ENCODE data around the gene LRRC4C.

The LRRC4C gene

DNA sequence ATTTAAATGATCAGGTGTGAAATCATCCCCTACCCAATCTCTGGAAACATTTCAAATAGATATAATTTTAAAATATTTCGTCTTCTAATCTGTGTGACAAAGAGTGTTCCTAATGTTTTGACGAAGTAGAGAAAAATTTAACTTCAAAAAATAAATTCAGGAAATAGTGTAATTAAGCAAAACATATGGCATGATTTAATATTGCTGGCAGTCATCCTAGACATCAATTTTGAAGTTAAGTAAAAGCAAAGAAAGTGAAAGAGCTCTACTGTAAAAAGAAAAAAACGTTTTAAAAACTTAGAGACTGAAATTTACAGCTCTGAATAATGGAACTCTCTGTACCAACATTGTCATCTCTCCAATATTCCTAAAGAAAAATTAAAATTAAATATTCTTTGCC, 1062.3 kb downstream of the LRRC4C start:
- H2AFZ ChIP-seq (ENCODE audit: low read length) = no peak overlapping the region
- no peak overlapping the region for H3K4me2 ChIP-seq (ENCODE audit: low read length)
- H3K9ac ChIP-seq (ENCODE audit: low read length) = no peak overlapping the region
- no peaks in the 10 kb centered on the region for H3K36me3 ChIP-seq (ENCODE audit: insufficient read depth, low read length)
- no peaks in the 10 kb centered on the region for H3K79me2 ChIP-seq (ENCODE audit: insufficient read depth, low read length)
- H3K9me3 ChIP-seq (ENCODE audit: low read length) = no peaks in the 10 kb centered on the region
- H3K27me3 ChIP-seq (ENCODE audit: insufficient read depth, low read length) = no peaks in the 10 kb centered on the region
- TF ChIP-seq EZH2 (IDR thresholded peaks at IDR 0.05; ENCODE audit: borderline replicate concordance, low read length) = no peak
- TF ChIP-seq, protein P1, sequence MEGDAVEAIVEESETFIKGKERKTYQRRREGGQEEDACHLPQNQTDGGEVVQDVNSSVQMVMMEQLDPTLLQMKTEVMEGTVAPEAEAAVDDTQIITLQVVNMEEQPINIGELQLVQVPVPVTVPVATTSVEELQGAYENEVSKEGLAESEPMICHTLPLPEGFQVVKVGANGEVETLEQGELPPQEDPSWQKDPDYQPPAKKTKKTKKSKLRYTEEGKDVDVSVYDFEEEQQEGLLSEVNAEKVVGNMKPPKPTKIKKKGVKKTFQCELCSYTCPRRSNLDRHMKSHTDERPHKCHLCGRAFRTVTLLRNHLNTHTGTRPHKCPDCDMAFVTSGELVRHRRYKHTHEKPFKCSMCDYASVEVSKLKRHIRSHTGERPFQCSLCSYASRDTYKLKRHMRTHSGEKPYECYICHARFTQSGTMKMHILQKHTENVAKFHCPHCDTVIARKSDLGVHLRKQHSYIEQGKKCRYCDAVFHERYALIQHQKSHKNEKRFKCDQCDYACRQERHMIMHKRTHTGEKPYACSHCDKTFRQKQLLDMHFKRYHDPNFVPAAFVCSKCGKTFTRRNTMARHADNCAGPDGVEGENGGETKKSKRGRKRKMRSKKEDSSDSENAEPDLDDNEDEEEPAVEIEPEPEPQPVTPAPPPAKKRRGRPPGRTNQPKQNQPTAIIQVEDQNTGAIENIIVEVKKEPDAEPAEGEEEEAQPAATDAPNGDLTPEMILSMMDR (IDR thresholded peaks at IDR 0.05; ENCODE audit: low read length) = no peak
- no peak overlapping the region for H3K4me3 ChIP-seq (ENCODE audit: low read depth, low read length, poor library complexity, severe bottlenecking)
- H3F3A ChIP-seq (ENCODE audit: insufficient read depth, low read length) = no peaks in the 10 kb centered on the region
- H4K20me1 ChIP-seq (ENCODE audit: insufficient read depth, low read length) = no peaks in the 10 kb centered on the region
- no peak overlapping the region for H3K27ac ChIP-seq (ENCODE audit: low read depth, low read length, poor library complexity, severe bottlenecking)
- H3K4me1 ChIP-seq (ENCODE audit: insufficient read depth, low read length, severe bottlenecking) = no peaks in the 10 kb centered on the region
- no peaks in the 10 kb centered on the region for H3K9me2 ChIP-seq (ENCODE audit: low read depth, low read length)

DNA sequence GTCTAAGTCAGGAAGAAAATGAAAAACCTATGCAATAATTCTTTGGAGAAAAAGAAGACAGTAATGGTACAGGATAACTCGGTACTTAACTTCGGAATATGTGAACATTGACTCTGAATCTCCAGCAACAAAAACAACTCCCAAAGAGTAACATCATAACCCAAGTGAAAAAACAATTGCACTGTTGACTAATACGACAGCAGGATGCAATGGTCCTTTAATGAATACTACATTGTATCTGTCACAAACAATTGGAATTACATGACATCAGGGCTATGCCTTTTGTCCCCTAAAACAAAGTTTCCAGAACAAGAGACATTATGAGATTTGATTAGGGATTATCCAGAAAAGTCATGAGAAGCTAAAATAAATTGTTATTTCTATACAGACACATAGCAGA, 1065.9 kb downstream of the LRRC4C start:
- Histone ChIP-seq H3K79me2 (ENCODE audit: insufficient read depth, low read length) (no peaks in the 10 kb centered on the region), H3K36me3 (ENCODE audit: insufficient read depth, low read length) (no peaks in the 10 kb centered on the region), H3K4me1 (ENCODE audit: insufficient read depth, low read length, severe bottlenecking) (no peaks in the 10 kb centered on the region), H3F3A (ENCODE audit: insufficient read depth, low read length) (no peaks in the 10 kb centered on the region), H3K4me2 (ENCODE audit: low read length) (no peak overlapping the region), H3K9me3 (ENCODE audit: low read length) (no peaks in the 10 kb centered on the region), H4K20me1 (ENCODE audit: insufficient read depth, low read length) (no peaks in the 10 kb centered on the region), H3K27ac (ENCODE audit: low read depth, low read length, poor library complexity, severe bottlenecking) (no peak overlapping the region), H3K27me3 (ENCODE audit: insufficient read depth, low read length) (no peaks in the 10 kb centered on the region), H3K9me2 (ENCODE audit: low read depth, low read length) (no peaks in the 10 kb centered on the region), H3K4me3 (ENCODE audit: low read depth, low read length, poor library complexity, severe bottlenecking) (no peak overlapping the region), H3K9ac (ENCODE audit: low read length) (no peak overlapping the region), H2AFZ (ENCODE audit: low read length) (no peak overlapping the region)
- TF ChIP-seq, protein P1 (IDR thresholded peaks at IDR 0.05; ENCODE audit: low read length) = no peak
- TF ChIP-seq EZH2 (IDR thresholded peaks at IDR 0.05; ENCODE audit: borderline replicate concordance, low read length) = no peak

DNA sequence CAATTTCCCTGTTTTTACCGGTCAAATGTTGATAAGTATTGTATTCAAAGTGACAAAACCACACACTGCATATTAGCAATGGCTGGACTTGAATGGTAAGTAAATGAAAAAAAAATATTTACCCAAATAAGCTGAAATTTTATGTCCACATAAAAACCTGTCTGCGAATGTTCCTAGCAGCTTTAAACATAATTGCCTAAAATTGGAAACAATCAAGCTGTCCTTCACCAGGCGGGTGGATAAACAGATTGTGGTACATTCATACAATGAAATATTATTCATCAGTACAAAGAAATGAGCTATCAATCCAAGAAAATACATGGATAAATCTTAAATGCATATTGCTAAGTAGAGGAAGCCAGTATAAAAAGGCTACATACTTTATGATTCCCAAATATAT, 1067.8 kb downstream of the LRRC4C start:
- no peaks in the 10 kb centered on the region for H3K9me2 ChIP-seq (ENCODE audit: low read depth, low read length)
- H3K4me1 ChIP-seq (ENCODE audit: insufficient read depth, low read length, severe bottlenecking) = no peaks in the 10 kb centered on the region

More for the DNA sequence above, 1067.8 kb downstream of the LRRC4C start:
- H2AFZ ChIP-seq (ENCODE audit: low read length) = no peak overlapping the region
- no peaks in the 10 kb centered on the region for H4K20me1 ChIP-seq (ENCODE audit: insufficient read depth, low read length)
- no peak overlapping the region for H3K4me2 ChIP-seq (ENCODE audit: low read length)
- H3K79me2 ChIP-seq (ENCODE audit: insufficient read depth, low read length) = no peaks in the 10 kb centered on the region
- H3K27me3 ChIP-seq (ENCODE audit: insufficient read depth, low read length) = no peaks in the 10 kb centered on the region
- H3F3A ChIP-seq (ENCODE audit: insufficient read depth, low read length) = no peaks in the 10 kb centered on the region
- H3K27ac ChIP-seq (ENCODE audit: low read depth, low read length, poor library complexity, severe bottlenecking) = no peak overlapping the region
- H3K4me3 ChIP-seq (ENCODE audit: low read depth, low read length, poor library complexity, severe bottlenecking) = no peak overlapping the region
- no peaks in the 10 kb centered on the region for H3K36me3 ChIP-seq (ENCODE audit: insufficient read depth, low read length)
- no peak for TF ChIP-seq EZH2 (IDR thresholded peaks at IDR 0.05; ENCODE audit: borderline replicate concordance, low read length)
- TF ChIP-seq, protein P1 (IDR thresholded peaks at IDR 0.05; ENCODE audit: low read length) = no peak
- H3K9ac ChIP-seq (ENCODE audit: low read length) = no peak overlapping the region
- H3K9me3 ChIP-seq (ENCODE audit: low read length) = no peaks in the 10 kb centered on the region

All from OCI-LY1 (cell line).